Endodermal cell (in vitro differentiated cells): ENCODE results near the gene CMIP. TPM values are rescaled to one million over a fixed set of nuclear protein-coding genes. Genes with fewer than 3 reads are reported as not detected.

Experiments used
- DNase-seq: peaks from one replicate; pipeline ENCODE4 v3.0.0-alpha.2; 2017
- H3K27ac ChIP-seq: 2 replicates; pipeline ENCODE4 v1.5.1; 2013; ENCODE audit warnings: mild to moderate bottlenecking, low read depth, low read length, moderate library complexity
- H3K27me3 ChIP-seq: 2 replicates; pipeline ENCODE4 v1.6.1; 2013; ENCODE audit warnings: mild to moderate bottlenecking, low read length, moderate library complexity; ENCODE audit not compliant: insufficient read depth, control insufficient read depth, poor library complexity, severe bottlenecking
- H3K36me3 ChIP-seq: 2 replicates; pipeline ENCODE4 v1.7.0; 2013; ENCODE audit warnings: mild to moderate bottlenecking, low read length, moderate library complexity; ENCODE audit not compliant: control insufficient read depth, insufficient read depth
- H3K4me1 ChIP-seq: one replicate; pipeline ENCODE4 v1.7.0; 2013; ENCODE audit warnings: low read length; ENCODE audit not compliant: control insufficient read depth, insufficient read depth
- H3K4me3 ChIP-seq: 2 replicates; pipeline ENCODE4 v1.5.1; 2013; ENCODE audit warnings: mild to moderate bottlenecking, low read length, moderate library complexity
- H3K9ac ChIP-seq: 2 replicates; pipeline ENCODE4 v1.6.1; 2013; ENCODE audit warnings: mild to moderate bottlenecking, low read length, moderate library complexity; ENCODE audit not compliant: poor library complexity, severe bottlenecking; ENCODE audit errors: extremely low read depth
- H3K9me3 ChIP-seq: 2 replicates; pipeline ENCODE4 v1.6.1; 2013; ENCODE audit warnings: mild to moderate bottlenecking, low read length, moderate library complexity; ENCODE audit not compliant: control insufficient read depth
- H3K27ac Mint-ChIP-seq: 2 replicates; pipeline ENCODE4 v1.8.0; 2020; ENCODE audit warnings: mixed read lengths
- H3K27me3 Mint-ChIP-seq: 2 replicates; pipeline ENCODE4 v1.8.0; 2021; ENCODE audit warnings: mild to moderate bottlenecking, mixed read lengths; ENCODE audit not compliant: insufficient read depth
- H3K36me3 Mint-ChIP-seq: 2 replicates; pipeline ENCODE4 v1.8.0; 2020; ENCODE audit warnings: low read depth, mixed read lengths
- H3K4me1 Mint-ChIP-seq: 2 replicates; pipeline ENCODE4 v1.8.0; 2020; ENCODE audit warnings: mixed read lengths
- H3K4me3 Mint-ChIP-seq: 2 replicates; pipeline ENCODE4 v1.8.0; 2020; ENCODE audit warnings: mild to moderate bottlenecking, moderate library complexity, mixed read lengths
- H3K9me3 Mint-ChIP-seq: 2 replicates; pipeline ENCODE4 v1.8.0; 2020; ENCODE audit warnings: mild to moderate bottlenecking, mixed read lengths
- CTCF ChIP-seq: fragments of 200-600 bp; sonication (generic); conservative IDR thresholded peaks from 2 replicates; pipeline ENCODE4 v1.5.0; 2021; ENCODE audit warnings: antibody characterized with exemption, mild to moderate bottlenecking
- WGBS, 2 experiments: methylation state at CpG; one replicate each; pipeline versions ENCODE4 v1.1.5 to v1.1.7; 2013; ENCODE audit warnings: missing lambda C conversion rate in 2 of 2, mixed read lengths in 1 of 2; ENCODE audit not compliant: insufficient coverage in 1 of 2, insufficient read length in 1 of 2; 5-methylcytosine and 5-hydroxymethylcytosine counted together
- total RNA-seq, 2 donors: library from RNA; stranded (reverse); fragmentation: NEBNext Ultra II Directional in 1 of 2; extraction: Animal tissue kit (Norgen Biotek cat#: 25700) in 1 of 2; gene quantifications; 2 replicates in 1 of 2; 3 replicates in 1 of 2; pipeline ENCODE4 v1.2.1, GENCODE V29; 2021

The CMIP gene
- total RNA-seq, 2 donors from 2014 or later, result 64.0 to 64.7 TPM

GRCh38 chr16:81615833-81616232 lies 171.2 kb downstream of the CMIP start:
- Histone ChIP-seq H3K4me3 (no peak overlapping the region), H3K9me3 (peaks cover 7% of the 10 kb centered on the region), H3K36me3 (peaks cover 20% of the 10 kb centered on the region), H3K27me3 (no peaks in the 10 kb centered on the region), H3K27ac (no peak overlapping the region), H3K9ac (no peak overlapping the region), H3K4me1 (peaks cover 15% of the 10 kb centered on the region)
- Mint-ChIP-seq H3K9me3 (peaks cover 8% of the 10 kb centered on the region), H3K4me1 (peaks cover 41% of the 10 kb centered on the region), H3K27ac (no peak overlapping the region), H3K27me3 (no peaks in the 10 kb centered on the region), H3K4me3 (no peak overlapping the region), H3K36me3 (peaks cover 29% of the 10 kb centered on the region)
- no peak for TF ChIP-seq CTCF
- 92 to 95% methylated on average over 11 to 14 of the region's 14 CpGs for WGBS, 2 experiments
- DNase-seq, result no peak

GRCh38 chr16:81616321-81617020 lies 171.9 kb downstream of the CMIP start:
- peaks cover 8% of the 10 kb centered on the region for H3K9me3 Mint-ChIP-seq
- Histone ChIP-seq H3K9ac (no peak overlapping the region), H3K27ac (no peak overlapping the region), H3K4me1 (peaks cover 15% of the 10 kb centered on the region), H3K27me3 (no peaks in the 10 kb centered on the region), H3K36me3 (peaks cover 21% of the 10 kb centered on the region), H3K4me3 (no peak overlapping the region), H3K9me3 (peaks cover 7% of the 10 kb centered on the region)
- DNase-seq, result peak; percentile 89
- no peak overlapping the region for H3K4me3 Mint-ChIP-seq
- no peak for TF ChIP-seq CTCF
- peaks cover 36% of the 10 kb centered on the region for H3K4me1 Mint-ChIP-seq
- H3K36me3 Mint-ChIP-seq, result peaks cover 29% of the 10 kb centered on the region
- no peaks in the 10 kb centered on the region for H3K27me3 Mint-ChIP-seq
- WGBS, 2 experiments, result 83 to 90% methylated on average over 13 to 17 of the region's 17 CpGs
- no peak overlapping the region for H3K27ac Mint-ChIP-seq

- Mint-ChIP-seq H3K27me3 (no peaks in the 10 kb centered on the region), H3K4me3 (no peak overlapping the region), H3K4me1 (peaks cover 31% of the 10 kb centered on the region), H3K27ac (no peak overlapping the region), H3K9me3 (peaks cover 8% of the 10 kb centered on the region), H3K36me3 (peaks cover 29% of the 10 kb centered on the region)
- 85 to 88% methylated on average over 7 to 8 of the region's 8 CpGs for WGBS, 2 experiments
- no peak for TF ChIP-seq CTCF
- Histone ChIP-seq H3K27ac (no peak overlapping the region), H3K4me3 (no peak overlapping the region), H3K27me3 (no peaks in the 10 kb centered on the region), H3K4me1 (peaks cover 12% of the 10 kb centered on the region), H3K36me3 (peaks cover 27% of the 10 kb centered on the region), H3K9me3 (peaks cover 7% of the 10 kb centered on the region), H3K9ac (no peak overlapping the region)
- DNase-seq, result no peak
These were observed 172.4 kb downstream of the CMIP start for GRCh38 chr16:81617021-81617346.
